ENCODE results near the gene ANGEL1. TPM values are rescaled to one million over a fixed set of nuclear protein-coding genes. Genes with fewer than 3 reads are reported as not detected.

Gene ANGEL1
- total RNA-seq, 1 experiment from 2014 or later = 19.1 TPM

GRCh38 chr14:76777721-76778120 lies 35.0 kb downstream of the ANGEL1 start:
- Histone ChIP-seq H3K9me3 (ENCODE audit: control insufficient read depth, insufficient read depth, low read depth, low read length) (no peaks in the 10 kb centered on the region), H3K27me3 (ENCODE audit: control insufficient read depth, insufficient read depth, low read length) (no peaks in the 10 kb centered on the region), H3K4me3 (ENCODE audit: low read depth in 2 of 2, low read length in 2 of 2) (no peak overlapping the region), H3K27ac (ENCODE audit: low read length) (no peak overlapping the region), H3K4me1 (ENCODE audit: control insufficient read depth, insufficient read depth, low read length) (no peaks in the 10 kb centered on the region; the same call in 1 of the 2 replicates), H3K36me3 (ENCODE audit: control insufficient read depth, insufficient read depth, low read length) (no peaks in the 10 kb centered on the region)
- in situ Hi-C loops (cut with HindIII; ENCODE audit: low pct_unique_long_range_greater_than_20kb, low sequenced_read_pairs) (no loop called here), intact Hi-C loops (cut with micrococcal nuclease; ENCODE audit: unreplicated experiment) (no loop called here)
- no peak for DNase-seq (ENCODE audit: low read depth, low spot score)
- ChIA-PET CTCF (no interaction called here), POLR2A (no interaction called here)
- ATAC-seq = no peak
- no TSS peak for BruUV-seq (replicated peaks)
- TF ChIP-seq POLR2AphosphoS5 (IDR thresholded peaks at IDR 0.05; ENCODE audit: low read depth, low read length) (no peak), SIN3A (IDR thresholded peaks at IDR 0.05; ENCODE audit: borderline replicate concordance, insufficient read depth, low read depth, low read length) (no peak), TCF7L2 (IDR thresholded peaks at IDR 0.05; ENCODE audit: low read depth, low read length) (no peak), REST (IDR thresholded peaks at IDR 0.05; ENCODE audit: insufficient read depth in 1 of 2, low read depth in 2 of 2, low read length in 1 of 2) (no peak)
- TF ChIP-seq, protein P1, sequence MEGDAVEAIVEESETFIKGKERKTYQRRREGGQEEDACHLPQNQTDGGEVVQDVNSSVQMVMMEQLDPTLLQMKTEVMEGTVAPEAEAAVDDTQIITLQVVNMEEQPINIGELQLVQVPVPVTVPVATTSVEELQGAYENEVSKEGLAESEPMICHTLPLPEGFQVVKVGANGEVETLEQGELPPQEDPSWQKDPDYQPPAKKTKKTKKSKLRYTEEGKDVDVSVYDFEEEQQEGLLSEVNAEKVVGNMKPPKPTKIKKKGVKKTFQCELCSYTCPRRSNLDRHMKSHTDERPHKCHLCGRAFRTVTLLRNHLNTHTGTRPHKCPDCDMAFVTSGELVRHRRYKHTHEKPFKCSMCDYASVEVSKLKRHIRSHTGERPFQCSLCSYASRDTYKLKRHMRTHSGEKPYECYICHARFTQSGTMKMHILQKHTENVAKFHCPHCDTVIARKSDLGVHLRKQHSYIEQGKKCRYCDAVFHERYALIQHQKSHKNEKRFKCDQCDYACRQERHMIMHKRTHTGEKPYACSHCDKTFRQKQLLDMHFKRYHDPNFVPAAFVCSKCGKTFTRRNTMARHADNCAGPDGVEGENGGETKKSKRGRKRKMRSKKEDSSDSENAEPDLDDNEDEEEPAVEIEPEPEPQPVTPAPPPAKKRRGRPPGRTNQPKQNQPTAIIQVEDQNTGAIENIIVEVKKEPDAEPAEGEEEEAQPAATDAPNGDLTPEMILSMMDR (IDR thresholded peaks at IDR 0.05) = no peak

DNA sequence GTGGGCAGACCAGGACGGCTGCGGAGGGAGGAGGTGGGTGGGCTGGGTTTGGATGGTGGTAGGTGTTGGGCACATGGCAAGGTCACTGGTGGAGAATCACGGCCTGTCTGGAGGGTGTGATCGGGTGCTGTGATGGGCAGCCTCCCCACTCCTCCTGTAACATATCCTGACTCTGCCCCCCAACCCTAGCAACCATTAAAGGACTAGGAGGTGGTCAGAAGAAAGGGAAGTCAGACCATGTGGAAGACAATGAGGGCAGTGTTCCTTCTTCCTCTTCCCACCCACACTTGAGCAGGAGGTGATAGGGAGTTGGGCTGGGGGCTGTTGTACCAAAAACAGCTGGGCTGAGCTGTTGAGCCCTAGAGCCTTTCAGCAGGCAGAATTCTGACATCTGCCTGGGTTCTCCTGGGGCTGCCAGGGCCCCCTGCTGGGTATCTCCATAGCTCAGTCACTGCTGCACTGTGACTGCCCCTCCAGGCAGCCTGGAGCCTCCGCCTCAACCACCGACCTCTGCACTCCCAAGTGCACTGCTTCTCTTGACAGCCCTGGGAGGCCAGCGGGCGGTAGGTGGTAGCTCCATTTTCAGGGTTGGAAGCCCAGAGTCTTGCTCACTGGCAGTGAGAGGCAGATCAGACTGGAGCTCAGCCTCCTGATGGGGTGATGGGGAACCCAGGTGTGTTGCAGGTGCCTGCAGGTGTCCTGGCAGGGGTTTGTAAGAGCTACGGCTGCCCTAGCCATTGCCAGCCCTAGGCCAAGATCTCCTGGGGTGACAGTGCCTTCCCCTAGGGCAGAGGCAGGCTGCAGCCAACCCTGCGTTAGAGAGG lies 36.0 kb downstream of the ANGEL1 start:
- in situ Hi-C loops (cut with HindIII; ENCODE audit: low pct_unique_long_range_greater_than_20kb, low sequenced_read_pairs) = no loop called here
- no peaks in the 10 kb centered on the region for H3K27me3 ChIP-seq (ENCODE audit: control insufficient read depth, insufficient read depth, low read length)
- no peak overlapping the region for H3K4me3 ChIP-seq (ENCODE audit: low read depth in 2 of 2, low read length in 2 of 2)
- BruUV-seq (replicated peaks) = no TSS peak
- ATAC-seq (no peak), DNase-seq (ENCODE audit: low read depth, low spot score) (no peak)
- H3K27ac ChIP-seq (ENCODE audit: low read length) = no peak overlapping the region
- ChIA-PET POLR2A (no interaction called here), CTCF (interaction anchor here (0.6 kb wide), 1 partner anchor 827 kb away, joined by 4 read pairs; no protein-coding TSS in a partner anchor)
- H3K9me3 ChIP-seq (ENCODE audit: control insufficient read depth, insufficient read depth, low read depth, low read length) = no peaks in the 10 kb centered on the region
- TF ChIP-seq, protein P1 (IDR thresholded peaks at IDR 0.05) = no peak
- TF ChIP-seq SIN3A (IDR thresholded peaks at IDR 0.05; ENCODE audit: borderline replicate concordance, insufficient read depth, low read depth, low read length) (no peak), REST (IDR thresholded peaks at IDR 0.05; ENCODE audit: insufficient read depth in 1 of 2, low read depth in 2 of 2, low read length in 1 of 2) (no peak), TCF7L2 (IDR thresholded peaks at IDR 0.05; ENCODE audit: low read depth, low read length) (no peak), POLR2AphosphoS5 (IDR thresholded peaks at IDR 0.05; ENCODE audit: low read depth, low read length) (no peak)
- no peaks in the 10 kb centered on the region; the same call in 1 of the 2 replicates for H3K4me1 ChIP-seq (ENCODE audit: control insufficient read depth, insufficient read depth, low read length)
- H3K36me3 ChIP-seq (ENCODE audit: control insufficient read depth, insufficient read depth, low read length) = no peaks in the 10 kb centered on the region
- intact Hi-C loops (cut with micrococcal nuclease; ENCODE audit: unreplicated experiment) = no loop called here

Data from Panc1 (cell line).